HG03039 (cell line): ENCODE data around the gene PIP4K2A.
"Not testable (repeated sequence)": the region's sequence is repeated elsewhere in the genome, so short reads cannot be mapped to it uniquely, and the experiment has no call there.

ENCODE experiments used
- ATAC-seq: cut with Tn5 transposase; IDR thresholded peaks from one replicate; pipeline ENCODE4 v1.9.1; 2021; ENCODE audit warnings: mild to moderate bottlenecking, moderate library complexity; ENCODE audit not compliant: unreplicated experiment

Gene PIP4K2A

DNA sequence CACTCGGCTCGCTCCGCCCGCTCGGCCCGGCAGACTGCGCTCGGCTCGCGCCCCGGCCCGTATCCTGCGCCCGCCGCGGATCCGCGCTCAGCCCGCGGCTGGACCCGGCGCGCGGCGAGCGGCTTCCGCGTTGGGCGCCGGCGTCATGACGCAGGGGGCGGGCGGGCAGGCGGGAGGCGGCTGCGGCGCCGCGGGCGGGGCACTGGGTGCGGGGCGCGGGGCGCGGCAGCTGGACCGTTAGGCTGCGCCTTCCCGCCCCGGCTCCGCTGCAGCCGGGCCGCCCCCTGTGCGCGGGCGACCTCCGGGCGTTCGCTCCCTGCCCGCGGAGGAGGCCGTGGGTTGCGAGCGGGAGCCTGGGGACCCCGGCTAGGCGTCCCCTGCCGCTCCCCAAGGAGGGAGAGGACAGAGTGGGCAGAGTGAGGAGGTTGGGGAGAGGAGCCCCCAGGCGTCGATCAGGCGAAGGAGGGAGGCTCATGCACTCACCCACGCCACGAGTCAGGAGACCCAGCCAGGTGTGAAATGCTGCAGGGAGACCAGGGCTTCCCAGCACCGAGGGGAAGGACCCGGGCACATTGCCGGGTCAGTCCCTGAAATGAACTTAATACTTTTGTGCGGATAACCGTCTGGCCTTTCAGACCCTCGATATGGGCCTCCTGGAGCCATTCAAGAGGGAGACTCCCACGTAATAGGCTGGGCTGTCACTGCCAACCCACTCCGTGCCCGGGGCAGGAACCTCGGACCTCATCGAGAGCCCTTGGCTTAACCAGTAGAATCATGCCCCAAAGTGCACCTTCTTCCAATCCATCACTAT lies at the start of gene PIP4K2A:
Gene PIP4K2A (minus strand): TSS at position 100 of the 811 bp plus-strand sequence. CDS start 252 bp downstream, outside the sequence.
- ATAC-seq: peak; percentile 70

DNA sequence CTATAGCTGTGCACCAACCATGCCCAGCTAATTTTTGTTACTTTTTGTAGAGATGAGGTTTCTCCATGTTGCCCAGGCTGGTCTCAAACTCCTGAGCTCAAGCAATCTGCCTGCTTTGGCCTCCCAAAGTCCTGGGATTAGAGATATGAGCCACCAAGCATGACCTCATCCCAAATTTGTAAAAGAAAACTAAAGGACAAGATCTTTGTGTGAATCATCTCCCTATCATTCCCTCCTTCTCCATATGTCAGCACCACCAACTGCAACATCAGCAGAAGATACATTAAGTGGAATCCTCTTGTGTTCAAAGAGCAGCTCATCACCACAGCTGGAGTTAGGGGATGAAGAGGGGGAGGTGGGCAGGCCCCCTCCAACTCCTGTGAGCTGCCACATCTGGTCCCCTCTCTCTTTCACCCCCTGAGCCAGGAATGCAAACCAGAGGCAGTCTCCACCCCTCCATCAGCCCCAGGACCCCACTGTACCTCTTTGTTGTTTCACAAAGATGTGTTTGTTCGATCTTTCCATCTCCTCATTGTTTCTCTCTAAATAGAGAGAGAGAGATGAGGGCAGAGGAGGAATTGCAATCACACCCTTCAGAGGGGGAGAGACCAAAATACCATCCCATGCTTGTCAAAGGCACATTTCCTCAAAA lies 47.3 kb upstream of the PIP4K2A start:
- ATAC-seq: no peak

DNA sequence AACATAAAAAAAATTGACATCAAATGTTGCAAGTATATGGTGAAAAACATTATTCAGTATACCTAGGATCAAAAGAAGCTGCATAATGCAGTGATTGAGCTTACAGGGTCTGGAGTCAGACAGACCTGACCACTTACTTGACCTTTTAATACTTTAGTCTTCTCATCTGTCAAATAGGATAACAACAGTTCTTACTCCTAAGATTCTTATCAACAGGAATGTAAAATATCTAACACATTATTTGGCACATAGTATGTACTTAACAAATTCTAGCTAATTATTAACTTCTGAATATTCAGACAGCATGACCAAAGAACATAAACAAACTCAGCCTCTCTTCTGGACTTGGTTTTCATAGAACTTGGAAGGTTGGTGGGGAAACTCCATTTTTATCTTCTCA lies 45.6 kb upstream of the PIP4K2A start:
- ATAC-seq: no peak

DNA sequence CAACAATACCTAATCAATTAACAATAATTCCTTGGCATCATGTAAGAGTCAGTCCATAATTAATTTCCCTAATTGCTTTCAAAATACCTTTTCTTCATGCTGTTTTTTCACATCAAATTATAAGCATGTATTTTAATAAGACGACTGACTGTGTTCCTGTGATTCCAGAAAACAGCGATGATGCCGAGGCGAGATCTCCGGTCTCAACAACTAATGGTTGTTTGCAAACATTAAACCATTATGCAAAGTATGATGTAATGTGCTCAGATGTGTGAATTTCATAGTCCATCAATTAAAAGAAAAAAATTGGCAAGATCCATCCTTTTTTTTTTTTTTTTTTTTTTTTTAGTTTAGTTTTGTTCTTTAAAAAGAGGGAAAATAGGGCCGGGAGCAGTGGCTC lies 44.5 kb upstream of the PIP4K2A start:
- ATAC-seq: no peak

DNA sequence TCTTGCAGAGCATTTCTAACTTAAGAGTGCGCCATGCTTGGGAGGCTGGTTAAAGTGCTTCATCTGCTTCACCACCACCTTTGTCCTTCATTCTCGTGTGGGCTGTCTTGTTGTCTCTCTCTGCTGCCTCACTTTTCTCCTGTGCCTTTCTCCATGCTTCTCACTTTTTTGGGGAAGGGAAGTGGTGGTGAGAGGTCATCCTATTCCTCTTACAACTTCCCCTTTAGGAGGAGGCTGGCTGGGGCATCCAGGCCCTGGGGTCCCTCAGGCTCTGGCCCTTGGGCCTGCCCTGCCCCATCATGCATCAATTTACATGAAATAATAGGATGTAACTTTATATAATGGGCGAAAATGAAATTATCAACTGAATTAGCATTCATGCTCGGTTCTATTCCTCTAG lies 39.9 kb upstream of the PIP4K2A start:
- no peak for ATAC-seq

DNA sequence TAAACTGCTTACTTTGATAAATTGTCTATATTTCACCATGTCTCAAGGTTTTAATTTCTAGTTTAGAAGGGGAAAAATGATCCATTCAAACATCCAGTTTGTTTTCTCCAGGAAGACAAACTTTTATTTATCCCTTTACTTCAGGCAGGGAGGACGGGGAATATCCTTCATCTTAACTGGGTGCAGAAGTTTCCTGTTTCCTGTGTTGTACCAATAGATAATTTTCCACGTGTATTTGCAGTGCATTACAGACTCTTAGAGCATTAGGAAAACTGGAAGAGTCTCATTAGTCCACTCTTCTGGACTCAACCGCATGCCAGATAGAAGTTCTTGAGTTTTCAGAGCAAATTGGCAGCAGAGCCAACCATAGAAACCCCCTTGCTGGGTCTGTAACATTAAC lies 39.4 kb upstream of the PIP4K2A start:
- ATAC-seq: no peak

DNA sequence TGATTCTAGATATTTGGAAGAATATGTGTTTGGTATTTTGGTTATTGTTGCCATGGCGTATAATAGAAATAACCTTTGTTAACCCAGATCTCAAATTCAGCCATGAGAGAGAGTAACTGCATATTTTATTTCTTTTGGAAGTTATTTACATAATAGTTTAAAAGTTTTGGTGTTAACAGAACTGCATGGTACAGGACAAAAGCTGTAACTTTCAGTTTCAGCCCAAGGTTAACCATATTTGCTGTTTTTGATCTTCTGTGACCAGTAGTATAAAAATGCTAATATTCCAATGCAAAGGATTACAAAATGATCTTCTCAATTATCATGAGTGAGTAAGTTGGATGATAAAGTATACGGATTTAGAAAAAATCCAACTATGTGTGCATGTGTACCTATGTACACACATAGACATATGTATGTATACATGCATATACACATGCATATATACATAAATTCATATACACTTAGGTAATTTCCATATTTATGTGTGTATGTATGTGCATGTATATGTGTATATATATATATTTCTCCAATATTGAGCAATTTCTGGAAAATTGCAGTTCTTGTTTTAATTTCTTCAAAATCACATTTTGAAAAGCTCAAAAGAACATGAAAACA lies 38.0 kb upstream of the PIP4K2A start:
- ATAC-seq: no peak

DNA sequence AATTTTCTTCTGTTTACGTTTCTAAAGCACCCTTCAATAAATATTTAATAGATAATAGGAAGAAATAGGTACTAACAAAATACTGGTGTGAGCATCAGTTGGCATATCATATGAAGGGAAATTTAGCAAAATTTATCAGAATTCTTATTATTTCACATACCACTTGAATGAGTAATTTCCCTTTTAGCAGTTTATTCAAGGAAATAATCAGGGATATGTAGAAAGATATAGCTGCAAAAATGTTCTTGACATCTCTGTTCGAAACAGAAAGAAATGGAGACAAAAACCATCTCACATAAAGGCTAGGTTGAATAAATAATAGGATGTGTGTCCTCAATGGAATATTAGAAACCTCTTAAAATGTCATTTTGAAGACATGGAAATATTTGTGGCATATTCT lies 35.8 kb upstream of the PIP4K2A start:
- ATAC-seq: no peak

DNA sequence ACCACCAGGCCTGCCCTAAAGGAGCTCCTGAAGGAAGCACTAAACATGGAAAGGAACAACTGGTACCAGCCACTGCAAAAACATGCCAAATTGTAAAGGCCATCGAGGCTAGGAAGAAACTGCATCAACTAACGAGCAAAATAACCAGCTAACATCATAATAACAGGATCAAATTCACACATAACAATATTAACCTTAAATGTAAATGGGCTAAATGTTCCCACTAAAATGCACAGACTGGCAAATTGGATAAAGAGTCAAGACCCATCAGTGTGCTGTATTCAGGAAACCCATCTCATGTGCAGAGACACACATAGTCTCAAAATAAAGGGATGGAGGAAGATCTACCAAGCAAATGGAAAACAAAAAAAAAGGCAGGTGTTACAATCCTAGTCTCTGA lies 30.5 kb upstream of the PIP4K2A start:
- not testable (repeated sequence) for ATAC-seq

DNA sequence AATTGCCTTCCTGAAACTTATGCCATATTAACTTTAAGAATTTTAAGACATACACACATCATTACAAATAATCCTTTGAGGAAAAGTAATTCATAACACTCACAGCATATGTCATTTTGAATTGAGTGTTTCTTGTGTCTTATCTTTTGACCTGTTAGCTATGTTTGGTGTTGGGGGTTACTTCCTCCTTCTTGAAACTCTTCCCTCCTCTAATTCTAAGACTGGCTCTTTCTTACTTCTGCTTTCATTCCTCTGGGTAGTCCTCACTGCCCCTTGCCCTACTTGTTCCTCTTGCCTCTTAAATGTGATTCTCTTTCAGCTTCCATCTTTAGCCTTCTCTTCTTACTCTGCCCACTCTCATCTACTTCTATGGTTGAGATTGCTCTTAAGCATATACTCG lies 28.3 kb upstream of the PIP4K2A start:
- peak; percentile 96 for ATAC-seq

DNA sequence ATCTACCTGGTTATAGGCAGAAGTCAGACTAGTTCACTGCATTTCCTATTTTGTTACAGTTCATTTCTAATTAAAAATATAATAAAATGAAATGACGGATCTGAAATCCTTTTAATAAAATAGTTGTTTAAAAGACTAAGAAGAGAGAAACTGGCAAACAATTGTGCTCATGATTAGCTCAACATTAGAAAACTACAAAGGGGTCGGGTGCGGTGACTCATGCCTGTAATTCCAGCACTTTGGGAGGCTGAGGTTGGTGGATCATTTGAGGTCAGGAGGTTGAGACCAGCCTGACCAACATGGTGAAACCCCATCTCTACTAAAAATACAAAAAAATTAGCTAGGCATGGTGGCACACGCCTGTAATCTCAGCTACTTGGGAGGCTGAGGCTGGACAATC lies 27.3 kb upstream of the PIP4K2A start:
- not testable (repeated sequence) for ATAC-seq

DNA sequence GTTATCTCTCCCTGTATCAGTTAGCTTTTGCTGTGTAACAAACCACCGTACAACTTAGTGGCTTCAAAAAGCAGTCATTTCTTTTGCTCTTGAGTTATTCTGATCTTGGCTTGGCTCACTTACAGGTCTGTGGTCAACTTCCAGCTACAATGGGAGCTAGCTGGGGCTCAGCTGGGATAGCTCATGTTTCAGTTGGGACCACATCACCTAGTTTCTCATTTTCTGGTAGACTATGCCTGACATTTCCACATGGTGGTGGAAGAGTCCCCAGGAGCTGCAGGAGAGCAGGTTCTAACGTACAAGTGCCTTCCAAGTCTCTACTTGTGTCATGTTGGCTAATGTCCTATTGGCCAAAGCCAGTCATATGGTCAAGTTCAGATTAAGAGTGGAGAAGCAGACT lies 25.8 kb upstream of the PIP4K2A start:
- no peak for ATAC-seq

DNA sequence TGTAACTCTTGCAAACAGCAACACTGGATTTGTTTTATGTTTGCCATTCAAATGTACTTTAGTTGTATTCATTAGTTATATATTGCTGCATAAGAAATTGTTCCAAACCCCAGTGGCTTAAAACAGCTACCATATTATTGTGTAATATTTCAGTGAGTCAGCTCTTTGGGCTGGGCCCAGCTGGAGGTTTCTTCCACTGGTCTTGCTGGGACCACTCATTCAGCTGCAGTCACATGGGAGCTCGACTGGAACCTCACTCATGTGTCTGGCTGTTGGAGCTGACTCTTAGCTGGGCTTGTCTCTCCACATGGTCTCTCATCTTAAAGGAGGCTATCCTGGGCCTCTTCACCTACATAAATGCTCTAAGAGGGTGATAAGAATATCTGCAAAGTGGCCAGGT lies 23.2 kb upstream of the PIP4K2A start:
- no peak for ATAC-seq

DNA sequence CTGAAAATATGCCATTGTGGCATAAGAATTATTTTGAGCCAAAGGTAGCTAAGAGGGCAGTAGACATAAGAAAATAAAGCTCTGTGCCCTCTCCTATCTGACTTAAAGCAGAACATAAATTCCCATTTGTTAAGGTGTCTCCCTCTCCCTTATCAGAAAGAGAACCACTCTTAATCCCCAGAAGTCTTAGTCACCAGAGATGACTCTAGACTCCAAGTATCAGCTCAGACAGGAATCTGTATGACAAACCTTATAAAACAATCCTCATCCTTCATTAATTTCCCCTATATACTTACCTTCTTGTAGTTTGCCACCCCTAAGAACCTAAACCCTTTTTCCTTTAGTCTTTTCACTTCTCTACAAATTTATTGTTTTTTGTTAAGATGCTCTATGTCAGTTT lies 21.8 kb upstream of the PIP4K2A start:
- ATAC-seq: no peak

DNA sequence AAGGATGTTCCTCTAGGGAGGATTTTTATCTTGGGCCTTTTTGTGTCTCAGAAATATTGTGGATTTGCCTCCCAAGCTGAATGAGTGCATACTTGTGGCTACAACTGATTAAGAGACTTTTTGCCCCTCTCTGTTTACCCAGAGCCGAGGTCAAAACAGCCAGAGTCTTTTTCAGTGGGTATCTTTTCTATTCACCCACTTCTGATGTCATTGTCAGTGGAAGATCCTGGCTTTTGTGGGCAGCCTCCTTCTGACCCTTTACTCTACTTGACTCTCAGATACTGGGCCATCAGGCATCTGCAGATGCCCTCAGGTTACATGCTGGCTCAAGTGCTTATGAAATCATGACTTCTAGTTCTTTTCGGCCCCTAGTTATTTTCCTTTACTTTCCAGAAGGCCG lies 19.6 kb upstream of the PIP4K2A start:
- no peak for ATAC-seq

DNA sequence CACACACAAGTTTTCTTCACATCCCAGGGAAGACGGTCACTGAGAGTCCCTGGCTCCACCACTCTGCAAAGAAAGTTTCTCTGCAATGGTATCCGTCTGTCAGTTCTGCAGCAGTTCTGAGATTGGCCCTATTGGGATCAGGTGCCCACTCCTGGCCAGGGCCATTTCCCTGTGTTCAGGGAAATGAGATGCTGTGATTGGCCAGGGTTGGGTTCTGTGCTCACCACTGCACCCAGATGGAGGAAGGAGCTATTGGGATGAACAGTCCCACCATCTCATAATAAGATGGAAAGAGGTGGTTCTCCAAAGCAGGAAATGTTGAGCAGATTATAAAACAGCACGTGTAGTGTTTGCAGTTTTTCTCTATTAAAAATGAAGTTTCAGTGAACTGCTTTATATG lies 13.3 kb upstream of the PIP4K2A start:
- no peak for ATAC-seq

DNA sequence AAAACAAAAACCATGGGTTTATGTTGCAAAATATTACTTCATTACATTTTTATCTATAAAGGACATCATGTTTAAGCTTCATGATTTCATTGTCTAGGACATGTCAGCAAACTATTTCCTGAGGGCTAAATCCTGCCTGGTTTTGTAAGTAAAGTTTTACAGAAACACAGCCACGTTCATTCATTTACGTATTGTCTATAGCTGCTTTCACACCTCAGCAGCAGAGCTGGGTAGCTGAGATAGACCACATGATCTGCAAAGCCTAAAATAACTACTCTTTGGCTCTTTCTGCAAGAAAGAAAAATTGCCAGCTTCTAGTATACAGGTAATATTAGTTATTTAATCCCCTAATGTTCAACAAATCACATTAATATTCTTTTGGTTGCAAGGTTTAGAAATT lies 12.7 kb upstream of the PIP4K2A start:
- ATAC-seq: no peak

DNA sequence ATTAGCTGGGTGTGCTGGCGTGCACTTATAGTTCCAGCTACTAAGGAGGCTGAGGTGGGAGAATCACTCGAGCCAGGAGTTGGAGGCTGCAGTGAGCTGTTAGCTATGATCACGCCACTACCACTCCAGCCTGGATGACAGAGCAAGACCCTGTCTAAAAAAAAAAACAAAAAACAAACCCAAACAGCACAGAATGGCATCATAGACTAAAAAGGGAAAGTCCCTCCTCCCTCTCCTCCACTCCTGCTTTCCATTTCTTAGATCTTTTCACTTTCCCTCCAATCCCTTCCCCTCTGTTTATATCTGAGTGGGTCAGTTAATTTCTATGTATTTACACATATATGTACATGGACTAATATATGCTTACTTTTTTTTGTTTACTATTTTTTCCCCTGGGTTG lies 10.4 kb upstream of the PIP4K2A start:
- ATAC-seq: no peak

DNA sequence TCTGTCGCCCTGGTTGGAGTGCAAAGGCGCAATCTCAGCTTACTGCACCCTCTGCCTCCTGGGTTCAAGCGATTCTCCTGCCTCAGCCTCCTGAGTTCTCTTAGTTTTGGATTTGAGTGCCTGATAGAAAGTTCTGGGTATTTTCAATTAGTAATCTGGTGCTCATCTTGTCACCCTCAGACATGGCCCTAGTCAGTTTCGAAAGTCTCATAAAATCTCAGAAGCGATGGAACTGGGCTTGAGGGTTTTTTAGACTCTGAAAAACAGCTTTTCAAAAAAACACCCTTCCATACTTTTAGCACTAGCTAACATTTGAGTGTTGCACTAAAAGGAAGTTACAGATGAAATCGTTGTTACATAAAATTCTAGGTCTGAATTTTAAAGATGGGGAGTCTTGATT lies 9.4 kb upstream of the PIP4K2A start:
- ATAC-seq: peak; percentile 43

DNA sequence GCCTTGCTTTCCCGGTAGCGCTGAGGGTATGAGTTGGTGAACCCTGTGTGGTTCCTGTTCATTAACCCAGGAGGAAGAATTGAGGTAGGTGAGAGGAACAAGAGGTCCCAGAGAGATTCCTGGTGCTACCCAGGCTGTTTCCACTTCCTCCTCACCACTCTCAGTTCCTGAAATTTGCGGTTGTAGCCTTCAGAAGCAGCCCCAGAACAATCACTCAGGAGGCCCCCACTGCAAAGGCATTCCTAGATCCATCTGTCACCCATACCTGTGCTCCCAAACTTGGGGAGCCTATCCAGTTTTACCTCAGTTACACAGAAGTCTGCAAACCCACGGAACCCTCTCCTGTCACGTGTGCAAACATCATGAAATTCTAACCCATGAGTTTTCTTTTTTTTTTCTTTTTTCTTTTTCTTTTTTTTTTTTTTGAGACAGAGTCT lies 9.0 kb upstream of the PIP4K2A start:
- ATAC-seq: peak; percentile 75

DNA sequence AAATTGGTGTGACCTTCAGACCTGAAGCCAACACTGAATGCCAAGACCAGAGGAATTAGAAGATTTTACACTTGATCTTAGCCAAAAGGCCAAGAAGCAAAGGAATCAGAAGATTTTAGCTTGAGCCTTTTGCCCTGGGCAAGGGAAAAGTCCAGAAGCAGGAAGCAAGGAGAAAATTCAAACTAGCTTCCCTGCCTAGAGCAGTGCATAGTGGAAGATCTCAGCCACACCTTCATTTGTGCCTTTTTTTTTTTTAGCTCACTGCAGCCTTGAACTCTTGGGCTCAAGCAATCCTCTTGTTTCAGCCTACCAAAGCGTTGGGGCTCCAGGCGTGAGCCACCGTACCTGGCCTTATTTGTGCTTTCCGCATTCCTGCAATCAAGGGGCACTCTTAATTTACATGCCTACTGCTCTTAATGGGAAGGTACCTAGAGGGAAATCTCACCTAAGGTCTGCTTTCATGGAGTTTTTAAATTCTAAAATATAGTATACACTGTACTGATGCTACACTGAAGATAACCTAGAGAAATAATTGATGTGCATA lies 8.3 kb upstream of the PIP4K2A start:
- ATAC-seq: no peak

DNA sequence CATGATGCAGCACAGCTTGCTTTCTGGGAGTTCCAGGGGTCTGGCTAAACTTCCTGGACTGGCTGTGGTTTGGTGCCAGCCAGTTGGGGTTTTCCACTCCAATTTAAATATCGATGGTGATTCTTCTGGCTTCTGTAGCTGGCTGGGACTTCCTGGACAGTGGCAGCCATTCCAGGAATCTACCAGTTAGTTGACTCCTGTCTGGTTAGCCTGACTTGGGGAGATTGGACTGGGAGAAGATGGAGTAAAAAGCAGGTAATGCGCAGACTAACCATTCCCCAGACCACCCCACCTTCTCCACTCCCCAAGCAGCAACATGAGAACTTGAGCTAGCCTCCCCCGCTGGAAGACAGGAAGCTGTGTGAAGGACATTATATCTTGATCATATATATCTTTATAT lies 6.3 kb upstream of the PIP4K2A start:
- no peak for ATAC-seq
